ENCODE results near the gene LY6G6F.

The LY6G6F gene

DNA sequence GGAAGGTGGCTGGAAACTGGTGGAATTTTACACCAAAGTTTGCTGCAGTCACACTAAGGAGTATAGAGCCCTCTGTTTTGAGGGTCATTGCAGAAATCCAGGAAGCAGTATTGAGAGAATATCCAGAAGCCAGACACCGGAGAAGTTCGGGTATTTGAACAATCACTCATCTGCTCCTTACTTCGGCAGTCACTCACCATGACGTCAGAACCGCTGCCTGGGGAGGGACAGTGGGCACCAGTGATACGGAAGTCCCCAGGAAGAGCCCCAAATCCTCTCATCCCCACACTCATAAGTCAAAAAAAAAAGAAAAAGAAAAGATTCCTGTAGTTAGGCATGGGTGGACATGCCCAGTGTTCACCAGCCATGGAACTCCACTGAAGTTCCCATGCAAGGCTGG, 29.8 kb upstream of the LY6G6F start:
- DNase-seq: no peak

- DNase-seq: no peak
Measured at GRCh38 chr6:31677955-31678354, 28.7 kb upstream of the LY6G6F start.

DNA sequence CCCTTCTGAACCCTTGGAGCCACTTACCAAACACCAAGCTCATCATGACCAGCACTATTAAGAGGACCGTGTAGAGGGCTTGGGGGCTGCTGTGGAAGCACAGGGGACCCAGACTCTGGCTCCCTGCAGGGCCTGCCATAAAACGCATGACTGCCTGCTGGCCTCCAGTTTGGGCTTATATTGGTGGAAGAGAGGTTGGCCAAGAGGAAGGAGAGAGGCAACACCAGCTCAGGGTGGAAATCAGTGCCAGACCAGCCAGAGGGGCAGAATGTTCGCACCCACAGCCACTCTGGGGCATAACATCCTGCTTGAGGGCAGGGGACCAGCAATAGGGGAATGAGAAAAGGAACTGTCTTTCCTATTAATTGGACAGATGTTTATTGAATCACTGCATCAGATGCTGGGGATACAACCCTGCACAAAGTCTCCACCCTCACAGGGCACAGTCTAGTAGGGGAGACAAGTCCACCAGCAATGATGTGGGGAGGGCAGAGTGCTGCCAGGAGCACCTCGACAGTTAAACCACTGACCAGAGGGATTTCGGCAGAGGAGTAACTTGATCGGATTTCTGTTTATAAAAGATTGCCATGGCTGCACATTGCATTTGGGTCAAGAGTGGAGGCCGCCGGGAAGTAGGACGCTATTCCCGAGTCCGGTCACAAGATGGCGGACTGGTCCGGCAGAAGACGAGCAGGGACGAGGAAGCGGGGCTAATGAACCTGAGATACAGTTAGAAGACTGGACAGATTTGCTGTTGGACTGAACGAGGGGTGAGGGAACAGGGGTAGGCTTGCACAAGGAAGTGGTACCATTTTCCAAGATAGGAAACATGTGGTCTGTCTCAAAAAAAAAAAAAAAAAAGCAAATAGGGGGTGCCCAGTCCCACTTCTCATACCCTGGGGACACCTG, 26.2 kb upstream of the LY6G6F start, which contains the start of gene LY6G5C:
Gene LY6G5C (minus strand): TSS at position 842 of the 909 bp plus-strand sequence. CDS start 694 bp downstream, at position 148.
- no peak for DNase-seq

- DNase-seq: no peak
Measured at GRCh38 chr6:31681135-31681671, 25.5 kb upstream of the LY6G6F start.

DNA sequence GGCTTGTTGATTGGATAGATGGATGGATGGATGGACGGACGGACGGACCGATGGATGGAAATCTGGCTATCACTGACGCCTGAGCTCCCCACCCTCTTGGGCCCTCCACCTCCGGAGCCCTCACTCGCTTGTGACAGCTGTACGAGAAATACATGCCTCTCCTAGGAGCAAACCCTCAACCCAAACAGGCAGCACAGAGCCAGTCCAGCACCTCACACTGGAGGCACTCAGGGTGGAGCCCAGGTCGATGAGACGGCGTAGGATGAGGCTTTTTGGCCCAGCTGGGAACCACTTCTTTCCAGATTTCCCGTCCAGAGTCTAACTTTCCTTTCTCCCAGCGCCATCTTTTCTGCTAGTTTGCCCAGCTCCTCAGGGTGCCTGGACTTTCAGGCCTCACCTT, 23.1 kb upstream of the LY6G6F start:
- no peak for DNase-seq

DNA sequence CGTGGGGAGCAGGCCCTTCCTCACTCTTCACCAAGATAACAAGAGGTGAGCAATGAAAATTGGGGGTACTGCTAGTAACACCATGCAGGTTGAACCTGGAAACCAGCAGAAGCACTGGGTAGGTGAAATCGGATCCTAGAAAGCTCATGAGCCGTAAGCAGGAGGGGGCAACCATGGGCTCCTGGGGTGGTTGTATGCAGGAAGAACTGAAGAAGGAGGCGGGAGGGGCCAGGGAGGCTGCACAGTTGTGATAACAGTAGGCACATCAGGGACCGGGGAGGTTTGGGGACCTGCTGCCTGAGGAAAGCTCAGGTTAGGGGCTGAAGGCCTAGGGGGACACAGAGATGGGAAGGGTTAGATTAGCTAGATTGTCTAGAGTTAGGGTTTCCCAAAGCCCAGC, 20.2 kb upstream of the LY6G6F start:
- DNase-seq: no peak

- no peak for DNase-seq
Measured at GRCh38 chr6:31687321-31687720, 19.3 kb upstream of the LY6G6F start.

DNA sequence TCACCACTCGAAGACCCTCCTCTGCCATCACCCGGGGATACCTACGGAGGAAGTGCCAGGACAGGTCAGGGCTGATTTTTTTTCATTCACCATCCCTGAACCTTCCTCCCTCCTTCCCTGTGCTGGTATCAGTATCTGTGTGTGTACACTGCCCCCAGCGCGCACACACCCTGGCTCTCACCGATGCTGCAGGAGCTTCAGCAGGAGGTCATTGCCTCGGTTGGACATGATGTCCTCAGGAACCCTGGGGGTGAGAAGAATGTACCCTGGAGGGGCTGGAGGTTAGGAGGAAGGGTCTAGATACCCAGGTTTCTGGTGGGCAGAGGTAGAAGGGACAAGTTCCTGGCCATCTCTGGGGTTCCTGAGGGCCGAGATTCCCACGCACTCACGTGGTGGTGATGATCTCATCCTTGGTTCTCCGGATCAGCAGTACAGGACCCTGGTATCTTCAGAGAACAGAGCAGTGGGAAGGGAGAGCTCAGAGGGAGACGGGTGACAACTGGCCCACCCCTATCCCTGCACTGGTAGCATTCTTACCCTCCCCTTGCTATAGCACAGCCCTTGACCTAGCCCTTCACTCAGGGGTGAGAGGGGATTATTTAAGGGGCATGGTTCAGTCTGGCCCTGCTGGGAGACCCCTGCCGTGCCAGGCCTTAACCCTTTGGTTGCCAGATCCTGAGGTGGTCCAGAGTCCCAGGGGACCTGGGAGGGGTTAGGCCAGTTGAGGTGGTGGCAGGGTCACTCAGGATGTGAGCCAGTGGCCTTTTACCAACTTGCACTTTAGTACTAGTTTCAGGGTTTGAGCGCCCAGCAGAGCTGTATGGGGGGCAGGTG, 18.6 kb upstream of the LY6G6F start:
- no peak for DNase-seq

DNA sequence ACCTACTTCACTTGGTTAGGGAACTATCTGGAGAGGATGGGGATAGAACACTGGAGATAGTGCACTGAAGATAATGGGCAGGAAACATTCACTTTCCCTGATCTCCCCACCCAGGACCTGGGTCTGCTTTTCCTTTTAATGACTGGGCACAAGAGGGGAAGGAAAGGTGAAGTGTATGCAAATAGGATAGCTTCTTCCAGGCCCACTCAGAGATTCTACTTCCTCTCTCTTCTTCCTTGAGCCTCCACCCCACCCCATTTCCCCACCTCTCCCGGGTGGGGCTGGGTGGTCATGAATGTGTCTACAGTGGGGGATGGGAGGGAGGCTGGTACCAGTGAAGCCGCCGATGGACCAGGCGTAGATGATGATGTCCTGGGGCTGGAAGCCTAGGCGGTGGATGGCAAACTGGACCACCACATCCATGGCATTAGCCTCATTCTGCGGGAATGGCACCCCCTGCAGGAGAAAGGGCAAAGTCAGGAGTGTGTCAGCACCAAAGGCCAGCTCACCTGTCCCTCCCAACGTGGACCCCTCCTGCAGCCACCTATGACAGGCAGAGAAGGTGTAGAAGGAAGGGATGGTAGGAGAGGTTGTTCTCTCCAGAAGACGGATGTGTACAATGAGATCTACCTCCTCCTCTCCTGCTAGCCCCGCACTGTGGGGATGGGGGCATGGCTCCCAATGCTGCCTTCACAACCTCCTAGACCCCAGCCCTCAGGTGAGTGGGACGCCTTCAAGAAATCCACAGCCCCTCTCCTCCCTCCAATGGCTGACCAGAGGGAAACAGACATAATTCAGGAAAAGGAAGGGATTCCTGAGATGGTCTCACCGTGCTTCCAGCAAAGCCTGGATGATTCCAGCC, 17.2 kb upstream of the LY6G6F start:
- DNase-seq: no peak

DNA sequence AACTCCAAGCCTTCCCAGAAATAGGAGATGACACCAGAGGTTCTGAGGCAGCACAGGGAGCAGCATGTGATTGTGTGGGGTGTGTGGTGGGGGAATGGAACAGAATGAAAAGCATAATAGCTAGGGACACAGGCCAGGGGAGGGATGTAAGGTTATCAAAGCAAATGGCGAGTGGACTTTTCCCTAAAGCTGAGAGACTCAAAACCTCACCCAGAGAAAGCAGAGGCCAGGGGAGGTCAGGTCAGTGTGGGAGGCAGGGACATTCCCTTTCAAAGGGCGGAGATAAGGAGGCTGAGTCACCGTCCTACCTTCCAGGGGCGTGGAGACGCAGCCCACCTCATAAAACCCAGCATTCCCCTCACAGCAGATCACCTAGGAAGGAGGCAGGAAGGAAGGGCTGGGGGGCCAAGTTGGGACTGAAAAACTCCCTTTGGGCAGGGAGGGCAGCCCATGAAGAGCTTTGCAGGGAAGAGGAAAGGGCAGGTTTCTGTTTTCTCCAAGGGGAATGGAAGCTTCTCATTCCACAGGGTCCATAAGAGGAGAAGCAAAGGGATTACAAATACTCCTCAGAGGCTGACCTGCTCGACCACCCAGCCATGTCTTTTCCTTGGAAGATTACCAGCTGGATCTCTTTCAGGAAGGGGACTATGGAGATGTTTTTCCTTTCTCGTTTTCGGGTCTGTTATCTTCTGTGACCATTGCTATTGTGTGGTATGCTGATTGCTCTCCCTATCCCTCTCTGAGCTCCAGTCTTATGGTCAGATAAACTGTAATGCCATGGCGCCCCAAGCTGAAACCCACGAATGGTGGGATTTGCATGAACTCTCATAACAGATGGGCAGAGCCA, 16.2 kb upstream of the LY6G6F start:
- DNase-seq: no peak

DNA sequence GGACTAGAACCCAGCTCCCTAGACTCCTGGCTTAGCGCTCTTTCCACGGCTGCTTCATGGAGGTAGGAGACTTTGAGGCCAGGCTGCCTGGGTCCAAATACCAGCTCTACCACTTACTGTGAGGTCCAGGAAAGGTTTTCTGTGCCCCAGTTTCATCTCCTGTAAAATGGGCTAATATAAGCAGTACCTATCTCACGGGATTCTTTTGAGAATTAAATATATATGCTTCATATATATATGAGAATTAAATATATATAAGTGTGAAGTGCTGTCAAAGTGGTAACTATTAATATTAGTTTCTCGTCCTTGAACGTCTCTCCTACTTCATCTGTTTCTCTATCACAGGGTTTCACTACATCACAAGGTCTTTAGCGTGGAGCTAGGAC, 15.6 kb upstream of the LY6G6F start:
- no peak for DNase-seq

DNA sequence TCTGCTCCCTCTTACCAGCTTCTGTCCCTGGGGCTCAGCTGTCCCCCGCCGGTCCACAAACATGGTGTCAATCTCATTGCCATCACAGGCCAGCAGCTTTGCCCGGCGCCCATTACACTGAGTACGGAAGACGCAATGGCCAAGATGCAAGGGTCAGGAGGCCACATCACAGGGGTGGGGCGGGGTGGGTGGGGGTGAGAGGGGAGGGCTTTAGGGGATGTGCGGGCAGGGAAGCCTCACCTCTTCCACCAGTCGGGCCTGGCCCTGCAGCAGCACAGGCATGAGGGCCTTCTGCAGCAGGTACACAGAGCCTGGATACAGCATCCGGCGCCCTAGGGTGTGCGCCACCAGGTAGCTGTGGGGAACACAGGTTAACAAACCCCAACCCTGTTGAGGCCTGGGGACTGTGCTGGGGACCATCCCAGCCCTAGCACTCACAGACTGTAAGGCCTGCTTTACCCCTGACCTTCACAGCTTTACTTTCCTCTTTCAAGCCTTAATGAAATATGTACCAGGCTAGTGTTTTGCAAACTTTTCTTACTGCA, 15.0 kb upstream of the LY6G6F start:
- no peak for DNase-seq

GRCh38 chr6:31692353-31692752, 14.3 kb upstream of the LY6G6F start:
- no peak for DNase-seq

DNA sequence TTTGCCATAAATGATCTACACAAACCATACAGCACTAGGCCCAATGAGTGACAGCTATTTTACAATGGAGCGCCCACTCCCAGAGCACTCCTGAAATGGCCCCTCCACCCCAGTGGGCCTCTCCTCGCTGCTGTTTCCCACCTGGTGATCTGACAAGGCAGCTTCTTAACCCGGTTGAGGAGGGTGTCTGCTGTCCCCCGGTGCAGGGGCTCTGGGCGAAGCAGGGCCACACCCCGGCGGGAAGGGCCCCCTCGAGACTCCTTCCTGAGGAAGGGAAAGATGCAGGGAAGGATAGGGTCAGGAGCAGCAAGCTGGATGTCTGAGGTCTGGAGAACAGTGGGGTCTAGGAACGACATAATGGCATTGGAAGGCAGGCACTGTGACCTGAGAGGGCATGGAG, 13.8 kb upstream of the LY6G6F start:
- DNase-seq: no peak

GRCh38 chr6:31693535-31693934, 13.1 kb upstream of the LY6G6F start:
- DNase-seq: no peak

- no peak for DNase-seq
Measured at GRCh38 chr6:31697555-31697954, 9.1 kb upstream of the LY6G6F start.

GRCh38 chr6:31700740-31701401, 5.8 kb upstream of the LY6G6F start:
- no peak for DNase-seq

DNA sequence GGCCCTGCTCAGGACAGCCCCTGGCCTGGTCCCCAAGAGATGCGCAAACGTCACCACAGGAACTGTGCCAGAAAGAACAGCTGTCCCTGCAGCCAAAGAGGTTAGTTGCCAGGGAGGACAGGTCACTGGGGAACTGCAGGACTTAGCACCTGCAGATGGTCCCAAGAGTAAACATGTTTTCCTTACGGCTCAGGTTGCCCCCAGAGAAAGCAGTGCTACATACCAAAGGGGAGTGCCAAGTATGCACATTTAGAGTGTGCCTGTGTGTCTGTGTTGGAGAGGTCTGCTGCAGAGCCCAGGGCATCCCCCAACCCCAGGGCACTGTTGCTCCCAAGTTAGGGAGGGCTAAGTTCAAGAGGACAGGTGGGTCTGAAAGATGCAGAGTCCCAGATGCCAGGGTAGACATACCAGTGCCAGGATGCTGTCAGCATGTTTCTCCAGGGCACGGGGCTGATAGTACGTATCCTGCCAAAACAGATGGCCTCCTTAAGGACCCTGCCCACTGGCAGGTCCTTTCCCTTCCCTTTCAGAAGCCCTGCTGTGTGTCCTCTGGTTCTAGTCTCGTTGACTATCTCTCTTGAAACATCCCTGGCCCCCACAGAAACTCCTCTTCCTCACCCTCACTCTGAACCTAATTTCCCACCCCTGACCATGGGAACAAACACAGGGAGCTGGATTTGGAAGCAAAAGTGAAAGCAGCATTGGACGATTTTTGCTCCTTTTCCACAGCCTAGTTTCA, 4.8 kb upstream of the LY6G6F start:
- no peak for DNase-seq

GRCh38 chr6:31702405-31702818, 4.3 kb upstream of the LY6G6F start:
- no peak for DNase-seq
